ENCODE data around the gene SNCG.

DNA sequence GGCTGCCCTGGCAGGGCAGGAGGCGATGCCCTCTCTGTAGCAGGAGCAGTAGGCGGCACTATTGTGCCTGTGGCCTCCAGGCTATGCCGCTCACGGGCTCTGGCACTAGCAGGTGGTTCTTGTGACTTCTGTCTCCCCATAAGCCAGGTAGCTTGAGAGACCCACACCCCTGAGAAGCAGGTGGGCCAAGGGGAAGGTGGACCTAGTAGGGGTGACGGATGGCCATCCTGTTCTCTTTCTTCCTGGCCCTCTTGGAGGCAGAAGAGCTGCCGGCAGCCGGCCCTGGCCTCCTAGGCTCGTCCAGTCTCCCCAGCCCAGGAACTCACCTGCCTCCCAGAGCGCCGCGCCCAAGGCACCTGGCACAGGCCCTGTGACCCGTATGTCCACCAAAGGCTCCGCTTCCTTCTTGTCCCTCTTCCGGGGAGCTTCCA is 16.4 kb upstream of the SNCG start:
- TF ChIP-seq, protein P1, sequence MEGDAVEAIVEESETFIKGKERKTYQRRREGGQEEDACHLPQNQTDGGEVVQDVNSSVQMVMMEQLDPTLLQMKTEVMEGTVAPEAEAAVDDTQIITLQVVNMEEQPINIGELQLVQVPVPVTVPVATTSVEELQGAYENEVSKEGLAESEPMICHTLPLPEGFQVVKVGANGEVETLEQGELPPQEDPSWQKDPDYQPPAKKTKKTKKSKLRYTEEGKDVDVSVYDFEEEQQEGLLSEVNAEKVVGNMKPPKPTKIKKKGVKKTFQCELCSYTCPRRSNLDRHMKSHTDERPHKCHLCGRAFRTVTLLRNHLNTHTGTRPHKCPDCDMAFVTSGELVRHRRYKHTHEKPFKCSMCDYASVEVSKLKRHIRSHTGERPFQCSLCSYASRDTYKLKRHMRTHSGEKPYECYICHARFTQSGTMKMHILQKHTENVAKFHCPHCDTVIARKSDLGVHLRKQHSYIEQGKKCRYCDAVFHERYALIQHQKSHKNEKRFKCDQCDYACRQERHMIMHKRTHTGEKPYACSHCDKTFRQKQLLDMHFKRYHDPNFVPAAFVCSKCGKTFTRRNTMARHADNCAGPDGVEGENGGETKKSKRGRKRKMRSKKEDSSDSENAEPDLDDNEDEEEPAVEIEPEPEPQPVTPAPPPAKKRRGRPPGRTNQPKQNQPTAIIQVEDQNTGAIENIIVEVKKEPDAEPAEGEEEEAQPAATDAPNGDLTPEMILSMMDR (IDR thresholded peaks at IDR 0.05): no peak
- TF ChIP-seq POLR2A (IDR thresholded peaks at IDR 0.05): no peak

Measured in breast epithelium (tissue), 3 donors.